HG02798 (cell line): ENCODE results near the gene SEPTIN14.
"Not testable (repeated sequence)": the region's sequence is repeated elsewhere in the genome, so short reads cannot be mapped to it uniquely, and the experiment has no call there.

Experiments
- ATAC-seq: cut with Tn5 transposase; IDR thresholded peaks from one replicate; pipeline ENCODE4 v1.9.1; 2021; ENCODE audit warnings: mild to moderate bottlenecking; ENCODE audit not compliant: unreplicated experiment, poor library complexity

Gene SEPTIN14

GRCh38 chr7:55862652-55863051 is at the start of gene SEPTIN14:
SEPTIN14 (minus strand) TSS chr7:55862752; CDS start chr7:55861996, 756 bp downstream.
- not testable (repeated sequence) for ATAC-seq

- peak; percentile 89 for ATAC-seq
Observed at GRCh38 chr7:55903985-55904759, 41.6 kb upstream of the SEPTIN14 start.

- ATAC-seq = not testable (repeated sequence)
Observed at GRCh38 chr7:55901059-55901458, 38.5 kb upstream of the SEPTIN14 start.

GRCh38 chr7:55898287-55898686 is 35.7 kb upstream of the SEPTIN14 start:
- no peak for ATAC-seq

GRCh38 chr7:55895021-55895420 is 32.5 kb upstream of the SEPTIN14 start:
- ATAC-seq = no peak

GRCh38 chr7:55893940-55894339 is 31.4 kb upstream of the SEPTIN14 start:
- no peak for ATAC-seq

- ATAC-seq = not testable (repeated sequence)
Observed at GRCh38 chr7:55888378-55888777, 25.8 kb upstream of the SEPTIN14 start.

- ATAC-seq = no peak
Observed at GRCh38 chr7:55887821-55888247, 25.3 kb upstream of the SEPTIN14 start.

- ATAC-seq = no peak
Observed at GRCh38 chr7:55884321-55884720, 21.8 kb upstream of the SEPTIN14 start.

- ATAC-seq = no peak
Observed at GRCh38 chr7:55878691-55879090, 16.1 kb upstream of the SEPTIN14 start.

GRCh38 chr7:55877308-55877707 is 14.8 kb upstream of the SEPTIN14 start:
- no peak for ATAC-seq

GRCh38 chr7:55873765-55874164 is 11.2 kb upstream of the SEPTIN14 start:
- no peak for ATAC-seq

GRCh38 chr7:55871932-55872485 is 9.5 kb upstream of the SEPTIN14 start:
- no peak for ATAC-seq

- not testable (repeated sequence) for ATAC-seq
Observed at GRCh38 chr7:55868989-55869388, 6.4 kb upstream of the SEPTIN14 start.

GRCh38 chr7:55845164-55845563 is 17.4 kb downstream of the SEPTIN14 start:
- not testable (repeated sequence) for ATAC-seq

- no peak for ATAC-seq
Observed at GRCh38 chr7:55838595-55838994, 24.0 kb downstream of the SEPTIN14 start.

GRCh38 chr7:55827577-55827976 is 35.0 kb downstream of the SEPTIN14 start:
- no peak for ATAC-seq

GRCh38 chr7:55818686-55819085 is 43.9 kb downstream of the SEPTIN14 start:
- no peak for ATAC-seq

- ATAC-seq = not testable (repeated sequence)
Observed at GRCh38 chr7:55797260-55797659, 65.3 kb downstream of the SEPTIN14 start.

- ATAC-seq = no peak
Observed at GRCh38 chr7:55794527-55794926, 68.0 kb downstream of the SEPTIN14 start.

- ATAC-seq = no peak
Observed at GRCh38 chr7:55792048-55792447, 70.5 kb downstream of the SEPTIN14 start.

GRCh38 chr7:55787796-55788195 is 74.8 kb downstream of the SEPTIN14 start:
- ATAC-seq = no peak
